ENCODE results near the gene SON.

Gene SON

GRCh38 chr21:33531007-33531406 lies 11.8 kb upstream of the SON start:
- DNase-seq (ENCODE audit: low read depth) = no peak
- TF ChIP-seq CTCF (IDR thresholded peaks at IDR 0.05; ENCODE audit: control insufficient read depth, extremely low read depth, insufficient read depth) = no peak
- no peak overlapping the region for H3K4me3 ChIP-seq (ENCODE audit: low read depth, low read length)

DNA sequence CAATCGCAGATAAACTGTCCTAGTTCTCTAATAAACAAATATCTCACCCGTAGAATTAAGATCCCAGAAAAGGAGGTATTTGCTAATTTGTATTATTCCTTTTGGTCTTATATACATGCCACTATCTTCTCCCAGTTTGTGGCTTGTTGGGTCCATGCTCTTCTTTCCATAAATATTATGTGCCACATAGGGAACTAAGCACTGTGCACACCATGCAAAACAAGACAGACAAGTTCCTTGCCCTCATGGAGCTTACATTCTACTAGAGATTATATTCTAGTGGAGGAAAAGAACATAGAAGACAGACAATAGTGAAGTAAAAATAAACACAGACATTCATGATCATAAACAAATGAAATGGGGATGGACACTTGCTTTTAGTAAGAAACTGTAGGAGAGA lies 5.6 kb upstream of the SON start:
- DNase-seq (ENCODE audit: low read depth) = no peak
- no peak overlapping the region for H3K4me3 ChIP-seq (ENCODE audit: low read depth, low read length)
- no peak for TF ChIP-seq CTCF (IDR thresholded peaks at IDR 0.05; ENCODE audit: control insufficient read depth, extremely low read depth, insufficient read depth)

DNA sequence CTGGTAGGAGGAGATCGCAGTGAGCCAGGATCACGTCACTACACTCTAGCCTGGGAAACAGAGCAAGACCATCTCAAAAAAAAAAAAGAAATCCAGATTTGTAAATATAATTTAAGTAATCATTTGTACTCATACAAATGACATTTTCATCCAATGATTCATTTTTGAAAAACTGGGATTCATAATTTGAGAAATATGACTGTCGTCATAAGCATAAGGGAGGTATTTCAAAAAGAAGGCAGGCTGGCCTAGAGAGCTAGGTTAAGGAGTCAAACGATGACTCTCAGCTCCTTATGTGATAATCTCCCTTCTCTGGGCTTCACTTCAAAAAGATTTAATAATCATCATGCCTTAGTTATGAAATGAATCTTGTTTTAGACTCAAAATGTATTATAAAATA lies 3.2 kb upstream of the SON start:
- no peak for TF ChIP-seq CTCF (IDR thresholded peaks at IDR 0.05; ENCODE audit: control insufficient read depth, extremely low read depth, insufficient read depth)
- DNase-seq (ENCODE audit: low read depth) = no peak
- no peak overlapping the region for H3K4me3 ChIP-seq (ENCODE audit: low read depth, low read length)

DNA sequence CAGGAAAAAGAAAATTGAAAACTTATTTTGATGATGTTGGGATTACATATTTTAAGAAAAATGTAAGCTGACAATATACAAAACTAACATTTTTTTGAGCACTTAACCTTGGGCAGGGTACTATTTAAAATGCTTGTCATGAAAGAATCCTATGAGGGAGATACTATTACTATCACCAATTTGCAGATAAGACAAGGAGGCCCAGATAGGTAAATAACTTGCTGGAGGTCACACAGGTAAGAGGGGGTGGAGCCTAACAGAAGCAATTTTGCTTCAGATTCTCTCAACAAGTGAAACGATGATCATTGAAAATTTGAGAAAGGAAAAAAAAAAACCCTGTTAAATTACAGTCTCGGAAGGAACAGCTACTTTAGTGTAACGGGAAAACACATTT lies 2.1 kb upstream of the SON start:
- TF ChIP-seq CTCF (IDR thresholded peaks at IDR 0.05; ENCODE audit: control insufficient read depth, extremely low read depth, insufficient read depth) = no peak
- DNase-seq (ENCODE audit: low read depth) = no peak
- H3K4me3 ChIP-seq (ENCODE audit: low read depth, low read length) = peak overlapping the region; percentile 69

GRCh38 chr21:33541105-33541711 lies 1.6 kb upstream of the SON start:
- no peak for DNase-seq (ENCODE audit: low read depth)
- peak overlapping the region; percentile 69 for H3K4me3 ChIP-seq (ENCODE audit: low read depth, low read length)
- no peak for TF ChIP-seq CTCF (IDR thresholded peaks at IDR 0.05; ENCODE audit: control insufficient read depth, extremely low read depth, insufficient read depth)

- no peak for TF ChIP-seq CTCF (IDR thresholded peaks at IDR 0.05; ENCODE audit: control insufficient read depth, extremely low read depth, insufficient read depth)
- DNase-seq (ENCODE audit: low read depth) = no peak
- H3K4me3 ChIP-seq (ENCODE audit: low read depth, low read length) = peak within 1 kb of the TSS; percentile 69
Observed at GRCh38 chr21:33541756-33542639, 840 bp upstream of the SON start, which contains the start of gene GART. Gene GART (minus strand): TSS chr21:33542117. CDS start chr21:33539315, 2,802 bp downstream.
